GM21723 (cell line): ENCODE measurements around the gene NR1H2.
A peak's percentile ranks its signal among the peaks of the same experiment; 100 is the strongest.
"Not testable (repeated sequence)": the region's sequence is repeated elsewhere in the genome, so short reads cannot be mapped to it uniquely, and the experiment has no call there.

Experiments
- ATAC-seq: cut with Tn5 transposase; IDR thresholded peaks from one replicate; pipeline ENCODE4 v1.9.1; 2021; ENCODE audit warnings: mild to moderate bottlenecking, moderate library complexity; ENCODE audit not compliant: unreplicated experiment

NR1H2 gene

GRCh38 chr19:50344661-50345318 lies 31.5 kb upstream of the NR1H2 start:
- peak; percentile 56 for ATAC-seq

- not testable (repeated sequence) for ATAC-seq
Observed at GRCh38 chr19:50347089-50347581, 29.1 kb upstream of the NR1H2 start.

- ATAC-seq = no peak
Observed at GRCh38 chr19:50349277-50350057, 26.8 kb upstream of the NR1H2 start.

DNA sequence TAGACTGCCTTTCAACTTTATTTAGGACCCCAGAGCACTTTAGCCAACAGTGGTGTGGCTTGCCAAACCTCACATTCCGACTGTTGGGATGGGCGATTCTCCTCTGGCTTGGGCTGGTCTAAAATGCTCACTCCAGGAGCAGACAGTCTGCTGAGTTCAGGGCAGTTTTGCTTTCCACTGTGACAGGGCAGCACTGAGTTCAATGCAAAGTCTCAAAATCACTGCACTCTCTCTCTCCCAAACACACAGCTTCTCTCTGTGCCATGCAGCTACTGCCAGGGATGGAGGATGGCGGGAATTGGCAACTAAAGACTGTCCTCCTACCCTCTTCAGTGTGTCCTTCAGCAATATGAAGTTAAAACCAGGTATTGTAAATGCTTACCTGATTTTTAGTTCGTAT lies 24.0 kb upstream of the NR1H2 start:
- ATAC-seq = no peak

- ATAC-seq = not testable (repeated sequence)
Observed at GRCh38 chr19:50353487-50353880, 22.8 kb upstream of the NR1H2 start.

GRCh38 chr19:50356691-50357177 lies 19.5 kb upstream of the NR1H2 start:
- ATAC-seq = no peak

- ATAC-seq = peak; percentile 65
Observed at GRCh38 chr19:50357178-50358100, 18.8 kb upstream of the NR1H2 start.

GRCh38 chr19:50358483-50359327 lies 17.6 kb upstream of the NR1H2 start:
- ATAC-seq = no peak

- no peak for ATAC-seq
Observed at GRCh38 chr19:50359328-50359818, 16.9 kb upstream of the NR1H2 start.

DNA sequence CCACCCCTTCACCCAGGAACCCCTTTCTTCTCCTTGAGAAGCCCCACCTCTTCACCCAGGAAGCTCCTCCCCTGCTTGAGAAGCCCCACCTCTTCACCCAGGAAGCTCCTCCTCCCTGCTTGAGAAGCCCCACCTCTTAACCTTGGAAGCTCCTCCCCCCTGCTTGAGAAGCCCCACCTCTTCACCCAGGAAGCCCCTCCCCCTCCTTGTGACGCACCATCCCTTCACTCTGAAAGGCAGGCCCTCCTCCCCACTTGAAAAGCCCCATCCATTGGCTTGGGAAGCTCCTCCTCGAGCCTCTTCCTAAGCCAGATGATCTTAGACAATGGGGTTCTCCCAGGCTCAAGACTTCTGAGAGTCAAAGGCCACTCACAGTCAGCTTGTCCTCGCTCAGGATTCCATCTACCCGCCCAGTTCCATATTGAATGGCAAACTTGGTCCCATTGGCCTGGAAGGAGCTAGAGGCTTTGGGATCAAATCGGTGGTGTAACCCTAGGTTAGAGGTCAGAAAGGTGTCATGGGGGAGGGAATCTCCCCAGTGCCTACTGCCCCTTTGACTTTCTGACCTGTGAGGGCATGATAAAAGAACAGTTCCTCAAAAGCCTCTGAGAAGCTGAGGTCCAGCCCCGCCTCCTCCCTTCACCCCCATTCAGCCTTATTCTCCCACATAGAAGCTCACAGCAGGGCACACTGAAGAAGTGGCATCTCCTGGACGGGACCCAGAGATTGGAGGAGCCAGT lies 14.8 kb upstream of the NR1H2 start:
- ATAC-seq = no peak

DNA sequence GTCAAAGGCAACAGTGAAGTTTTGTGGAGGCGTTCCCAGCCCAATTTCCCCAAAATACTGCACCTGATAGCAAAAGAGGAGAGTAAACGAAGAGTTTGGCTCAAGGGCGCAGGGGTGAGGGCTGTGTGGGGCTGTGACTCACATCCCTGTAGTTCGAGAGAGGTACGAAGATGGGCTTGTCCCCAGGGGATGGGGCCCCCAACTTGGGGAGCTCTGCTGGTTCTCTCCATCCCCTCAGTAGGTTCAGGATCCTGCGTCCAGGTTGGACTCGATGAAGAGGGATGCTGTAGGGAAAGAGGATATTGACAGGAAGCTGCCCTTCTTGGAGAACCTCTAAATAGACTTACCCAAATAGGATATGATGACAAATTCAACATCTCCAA lies 14.2 kb upstream of the NR1H2 start:
- ATAC-seq = no peak

DNA sequence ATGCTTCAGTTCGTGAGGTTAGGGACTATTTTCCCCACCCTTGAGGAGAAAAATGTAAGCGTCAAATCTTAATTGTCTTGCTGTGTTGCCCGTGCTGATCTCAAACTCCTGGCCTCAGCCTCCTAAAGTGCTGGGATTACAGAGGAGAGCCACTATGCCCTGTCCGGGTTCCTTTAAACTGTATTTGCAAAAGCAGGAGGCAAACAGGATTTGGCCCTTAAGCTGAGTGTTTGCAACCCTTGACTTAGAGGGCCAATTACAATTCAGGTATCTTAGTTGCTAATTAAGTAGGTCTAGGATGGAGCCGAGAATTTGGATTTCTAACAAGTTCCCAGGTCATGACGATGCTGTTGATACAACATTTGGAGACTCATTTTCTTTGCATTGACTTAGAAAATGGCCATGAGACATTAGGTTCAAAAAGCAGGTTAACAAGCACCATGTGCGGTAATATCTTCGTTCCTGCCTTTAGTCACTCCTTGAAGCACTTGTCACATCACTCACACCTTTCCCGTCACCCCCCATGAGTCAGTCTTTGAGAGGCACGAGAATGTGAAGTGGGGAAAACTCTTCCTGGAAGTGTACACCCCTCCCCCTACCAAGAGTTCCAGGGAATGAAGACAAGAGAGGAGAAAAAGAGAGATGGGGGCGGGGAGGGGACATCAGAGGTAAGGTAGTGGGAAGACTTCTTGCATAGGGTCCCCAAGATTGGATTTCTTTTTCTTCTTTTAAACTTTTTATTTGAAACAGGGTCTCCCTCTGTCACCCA lies 13.4 kb upstream of the NR1H2 start:
- ATAC-seq = no peak

DNA sequence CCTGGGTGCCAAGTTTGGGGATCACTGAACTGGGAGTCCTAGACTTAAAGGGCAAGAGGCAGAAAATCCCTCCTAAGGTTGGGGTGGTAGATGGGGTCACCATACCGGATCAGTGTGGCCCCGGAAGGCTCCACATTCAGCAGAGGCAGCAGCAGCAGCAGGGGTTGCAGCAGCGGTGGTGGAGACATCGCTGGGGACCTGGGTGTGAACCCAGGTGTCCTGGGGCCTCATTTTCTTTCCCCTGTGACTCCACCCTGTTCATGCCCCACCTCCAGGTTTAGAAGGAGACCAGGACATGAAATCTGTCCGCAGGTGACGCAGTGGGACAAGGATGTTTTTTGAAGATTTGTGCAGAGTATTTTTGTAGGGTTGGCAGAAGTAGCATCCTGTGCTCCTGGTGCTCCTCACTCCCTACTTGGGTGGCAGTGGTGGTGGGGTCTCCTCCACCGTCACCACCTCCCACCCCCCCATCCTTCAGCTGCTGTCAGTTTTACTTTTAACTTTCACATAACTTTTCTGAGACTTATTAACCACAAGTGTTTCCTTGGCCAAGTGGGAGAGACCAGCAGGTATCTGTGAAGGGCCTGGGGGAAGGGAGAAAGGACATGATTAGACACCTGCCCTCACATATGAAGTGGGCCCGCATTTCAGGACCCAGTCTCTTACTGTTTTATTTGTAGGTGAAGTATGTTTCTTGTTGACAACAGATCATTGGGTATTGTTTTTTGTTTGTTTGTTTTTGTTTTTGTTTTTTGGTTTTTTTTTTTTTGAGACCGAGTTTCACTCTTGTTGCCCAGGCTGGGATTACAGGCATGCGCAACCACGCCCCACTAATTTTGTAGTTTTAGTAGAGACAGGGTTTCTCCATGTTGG lies 10.6 kb upstream of the NR1H2 start, which contains the start of gene NAPSA:
Gene NAPSA (minus strand): TSS at position 206 of the 873 bp plus-strand sequence. CDS start 18 bp downstream, at position 188.
- ATAC-seq = no peak

DNA sequence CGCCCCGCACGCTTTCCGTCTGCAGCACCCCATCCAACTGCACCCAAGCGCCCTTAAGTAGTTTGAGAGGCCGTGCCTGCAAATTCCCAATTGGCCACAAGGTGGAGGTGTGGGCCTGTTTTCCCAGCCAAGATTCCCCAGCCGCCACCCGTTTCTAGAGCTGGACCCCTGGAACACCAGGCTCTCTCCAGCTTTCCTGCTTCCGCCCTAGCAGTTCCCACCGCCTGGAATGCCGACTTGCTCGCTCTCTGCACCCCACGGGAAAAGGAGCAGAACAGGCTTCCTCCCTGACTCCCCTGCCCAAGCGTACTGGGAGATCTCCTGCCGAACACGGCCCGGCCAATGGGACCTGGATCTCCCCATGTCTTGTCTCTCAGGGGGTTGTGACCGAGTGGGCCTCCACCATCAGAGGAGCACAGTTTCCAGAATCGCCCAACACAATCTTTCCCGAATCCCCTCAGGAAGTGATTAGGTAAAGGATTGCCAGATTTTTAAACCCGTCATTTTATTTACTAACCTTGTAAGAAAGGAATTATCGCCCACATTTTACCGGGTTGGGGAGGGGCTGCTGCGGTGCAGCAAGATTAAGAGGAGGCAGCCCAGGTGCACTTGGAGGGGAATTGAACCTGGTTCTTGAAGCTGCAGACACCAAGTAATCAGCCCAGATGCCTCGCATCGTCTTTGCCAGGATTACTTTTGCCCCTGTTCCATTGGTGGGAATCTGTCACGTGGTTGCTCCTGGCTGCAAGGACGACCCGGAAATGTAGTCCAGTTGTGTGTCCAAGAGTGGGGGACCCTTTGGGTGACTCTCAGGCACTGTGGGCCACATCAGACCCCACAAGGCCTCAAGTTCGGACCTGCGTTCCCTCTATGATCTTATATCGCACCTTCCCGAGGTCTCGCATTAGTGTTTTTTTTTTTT lies 7.3 kb upstream of the NR1H2 start:
- peak; percentile 73 for ATAC-seq

- ATAC-seq = no peak
Observed at GRCh38 chr19:50371914-50372475, 4.3 kb upstream of the NR1H2 start.

DNA sequence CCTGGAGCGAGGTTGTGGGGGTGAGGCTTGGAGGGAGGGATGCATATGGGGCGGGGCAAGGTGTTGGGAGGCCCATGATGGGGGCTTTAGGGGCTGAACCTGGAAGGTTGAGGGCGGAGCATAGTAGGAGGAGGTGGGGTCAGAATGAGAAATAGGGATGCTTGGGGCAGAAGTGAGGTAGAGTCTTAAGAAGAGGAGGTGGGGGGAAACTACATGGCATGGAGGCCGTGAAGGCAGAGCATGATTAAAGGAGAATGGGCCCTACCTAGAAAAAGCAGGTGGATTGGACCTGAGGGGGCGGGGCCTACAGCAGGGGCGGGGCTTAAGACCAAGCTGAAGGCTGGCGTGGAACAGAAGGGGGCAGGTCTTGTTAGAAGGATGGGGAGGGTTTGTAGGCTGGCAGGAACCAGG lies 799 bp downstream of the NR1H2 start:
- ATAC-seq = no peak
